Left lung (tissue), 10 donors: ENCODE measurements around the gene MYEF2. TPM values are rescaled to one million over a fixed set of nuclear protein-coding genes. Genes with fewer than 3 reads are reported as not detected.

Experiments used
- ATAC-seq: fragments of 200-7000 bp; cut with Tn5 transposase; one replicate; pipeline ENCODE4 v1.9.1; 2020; ENCODE audit warnings: moderate library complexity
- DNase-seq, 4 donors: peaks; one replicate each; pipeline ENCODE4 v3.0.0-alpha.2; 2013 to 2020
- H3K27ac ChIP-seq, 2 donors: fragments of 200-600 bp; sonication (generic) in 1 of 2; one replicate each; pipeline versions ENCODE4 v1.5.0 to v1.8.0; 2020 to 2021
- H3K27me3 ChIP-seq, 2 donors: fragments of 200-600 bp; sonication (generic) in 1 of 2; one replicate each; pipeline versions ENCODE4 v1.5.0 to v1.8.0; 2020 to 2021
- H3K36me3 ChIP-seq, 2 donors: fragments of 200-600 bp; sonication (generic) in 1 of 2; one replicate each; pipeline versions ENCODE4 v1.5.0 to v1.8.0; 2020 to 2021
- H3K4me1 ChIP-seq, 2 donors: fragments of 200-600 bp; one replicate each; pipeline ENCODE4 v1.8.0; 2021
- H3K4me3 ChIP-seq, 2 donors: fragments of 200-600 bp; sonication (generic) in 1 of 2; one replicate each; pipeline versions ENCODE4 v1.5.0 to v1.8.0; 2020 to 2021; ENCODE audit warnings: mild to moderate bottlenecking in 1 of 2
- H3K9me3 ChIP-seq, 2 donors: fragments of 200-600 bp; sonication (generic) in 1 of 2; one replicate each; pipeline versions ENCODE4 v1.5.0 to v1.8.0; 2020 to 2021
- CTCF ChIP-seq, 2 donors: fragments of 200-600 bp; sonication (generic) in 1 of 2; IDR thresholded peaks; one replicate each; pipeline versions ENCODE4 v1.5.0 to v1.8.0; 2021; ENCODE audit warnings: antibody characterized with exemption in 2 of 2
- intact Hi-C, 2 donors: fragments of 100-400 bp; cut with DNase I; formaldehyde crosslinking; loops; one replicate each; pipeline versions ENCODE4 v1.11.2 to v1.14.2; 2022
- polyA plus RNA-seq, 6 donors: library from polyadenylated mRNA; unstranded; fragments of 120-200 nt; gene quantifications; one replicate each; pipeline ENCODE4 v1.2.1, GENCODE V29; 2013; ENCODE audit not compliant: insufficient read length in 6 of 6
- total RNA-seq, 2 donors: library from RNA; stranded (reverse); fragmentation: NEBNext Ultra II Directional; extraction: Animal tissue kit (Norgen Biotek cat#: 25700); gene quantifications; one replicate each; pipeline ENCODE4 v1.2.1, GENCODE V29; 2021
- donor health status: DM: no; HTN: yes; CAD: no.
- donor health status: DM: no; HTN: no; CAD: no.

Gene MYEF2
- total and polyA plus RNA-seq, 8 donors: 19.7 to 67.3 (median 48.1) TPM

DNA sequence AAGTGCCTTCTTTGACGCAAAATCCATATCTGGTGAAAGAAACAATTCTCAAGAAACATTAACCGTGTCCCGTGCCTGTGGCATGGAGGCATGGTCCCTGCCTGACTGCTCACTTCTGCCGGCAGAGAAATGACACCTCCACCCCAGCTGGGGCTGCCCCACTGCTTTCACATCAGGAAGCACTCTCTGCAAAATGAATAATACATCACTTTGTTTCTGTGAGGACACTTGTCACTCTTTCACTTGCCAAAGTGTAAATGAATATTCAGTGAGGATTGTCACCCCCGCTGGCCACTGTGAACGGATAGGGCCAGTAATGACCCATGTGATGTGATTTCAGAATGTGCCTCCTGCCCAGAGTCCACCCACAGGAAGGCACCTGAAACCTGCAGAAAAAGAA is 88.4 kb downstream of the MYEF2 start:
- TF ChIP-seq CTCF (IDR thresholded peaks at IDR 0.05): no peak
- no peaks in the 10 kb centered on the region for H3K36me3 ChIP-seq
- ATAC-seq (no peak), DNase-seq (no peak)
- H3K27ac ChIP-seq: no peak overlapping the region
- H3K27me3 ChIP-seq: no peaks in the 10 kb centered on the region
- intact Hi-C loops: no loop called here
- no peak overlapping the region for H3K4me3 ChIP-seq
- no peaks in the 10 kb centered on the region for H3K4me1 ChIP-seq
- H3K9me3 ChIP-seq: no peaks in the 10 kb centered on the region

- intact Hi-C loops: no loop called here
- Histone ChIP-seq H3K27ac (no peak overlapping the region), H3K9me3 (no peaks in the 10 kb centered on the region), H3K36me3 (no peaks in the 10 kb centered on the region), H3K4me1 (no peaks in the 10 kb centered on the region), H3K27me3 (no peaks in the 10 kb centered on the region), H3K4me3 (no peak overlapping the region)
- no peak for TF ChIP-seq CTCF (IDR thresholded peaks at IDR 0.05)
- DNase-seq (no peak), ATAC-seq (no peak)
These were observed 90.3 kb downstream of the MYEF2 start for GRCh38 chr15:48087844-48088243.

- Histone ChIP-seq H3K36me3 (no peaks in the 10 kb centered on the region), H3K27ac (no peak overlapping the region), H3K4me3 (no peak overlapping the region), H3K27me3 (no peaks in the 10 kb centered on the region), H3K4me1 (no peaks in the 10 kb centered on the region), H3K9me3 (no peaks in the 10 kb centered on the region)
- ATAC-seq: peak; percentile 66
- TF ChIP-seq CTCF (IDR thresholded peaks at IDR 0.05): no peak
- peak in 2 of 4 donors; percentile 44 to 59 for DNase-seq
- intact Hi-C loops: no loop called here
These were observed 91.5 kb downstream of the MYEF2 start for GRCh38 chr15:48086576-48086975.

DNA sequence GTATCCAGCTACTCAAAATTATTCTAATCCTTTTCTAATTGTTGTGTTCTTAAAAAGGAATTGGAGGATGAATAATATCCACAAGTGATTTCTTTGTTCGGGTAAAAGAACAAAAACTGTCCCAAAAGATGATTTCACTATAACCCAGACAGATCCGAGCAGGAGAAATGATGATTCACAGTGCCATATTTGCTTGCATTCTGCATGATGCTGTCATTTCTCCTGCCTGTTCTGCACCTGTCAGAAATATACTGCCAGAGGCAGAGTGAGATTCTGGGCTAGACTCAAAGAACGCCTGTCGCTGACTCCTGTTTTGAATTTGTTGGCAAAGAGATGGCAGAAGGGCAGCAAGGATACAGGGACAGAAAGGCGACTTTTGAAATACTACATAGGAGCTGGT is 92.0 kb downstream of the MYEF2 start:
- H3K27ac ChIP-seq: no peak overlapping the region
- no peaks in the 10 kb centered on the region for H3K36me3 ChIP-seq
- ATAC-seq: no peak
- intact Hi-C loops: no loop called here
- TF ChIP-seq CTCF (IDR thresholded peaks at IDR 0.05): no peak
- no peaks in the 10 kb centered on the region for H3K4me1 ChIP-seq
- H3K27me3 ChIP-seq: no peaks in the 10 kb centered on the region
- no peak for DNase-seq
- H3K9me3 ChIP-seq: no peaks in the 10 kb centered on the region
- H3K4me3 ChIP-seq: no peak overlapping the region

DNA sequence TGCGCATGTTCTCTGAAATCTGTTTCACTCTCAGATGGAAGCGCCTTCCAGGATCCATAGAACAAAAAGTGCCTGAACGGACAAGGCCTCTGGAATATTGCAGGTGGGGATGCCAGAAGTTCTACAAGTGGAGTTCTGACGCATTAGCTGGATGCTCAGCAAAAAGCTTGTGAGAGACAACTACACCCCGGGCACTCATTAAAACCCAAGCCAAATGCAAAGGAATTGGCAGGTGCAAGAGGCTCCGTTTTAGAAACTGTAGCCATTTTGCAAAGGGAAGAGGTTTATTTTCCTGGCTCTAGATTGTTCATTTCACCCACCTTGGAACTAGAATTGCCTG is 92.5 kb downstream of the MYEF2 start:
- Histone ChIP-seq H3K9me3 (no peaks in the 10 kb centered on the region), H3K27ac (no peak overlapping the region), H3K27me3 (no peaks in the 10 kb centered on the region), H3K4me3 (no peak overlapping the region), H3K36me3 (no peaks in the 10 kb centered on the region), H3K4me1 (no peaks in the 10 kb centered on the region)
- intact Hi-C loops: no loop called here
- no peak for TF ChIP-seq CTCF (IDR thresholded peaks at IDR 0.05)
- ATAC-seq (no peak), DNase-seq (no peak)
